ENCODE measurements around the gene C3orf18.

C3orf18 gene

GRCh38 chr3:50567386-50568167 lies at the start of gene C3orf18:
Gene C3orf18, minus strand, starts transcription at chr3:50567747. Its CDS starts 2,048 bp downstream, at chr3:50565699.
- peak; percentile 86 to 97 (median 89) for DNase-seq (ENCODE audit: low read depth in 3 of 3)

DNA sequence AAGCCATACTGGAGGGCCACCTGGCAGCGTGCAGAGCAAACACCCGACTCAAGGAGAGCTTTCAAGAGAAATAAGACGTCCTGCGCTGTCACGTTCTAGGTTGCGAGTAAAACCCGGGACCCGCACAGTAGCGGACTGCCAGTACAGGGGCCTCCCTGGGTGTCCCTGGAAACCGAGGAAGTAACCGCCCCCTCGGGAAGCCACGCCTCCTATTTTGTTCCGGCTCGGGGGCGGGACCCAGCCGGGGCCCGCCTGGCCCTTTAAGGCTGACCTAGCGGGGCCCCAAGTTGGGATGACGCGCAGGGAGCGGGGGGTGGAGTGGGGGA lies 49.2 kb upstream of the C3orf18 start:
- DNase-seq (ENCODE audit: low read depth in 3 of 3): peak; percentile 88 to 96 (median 94)

DNA sequence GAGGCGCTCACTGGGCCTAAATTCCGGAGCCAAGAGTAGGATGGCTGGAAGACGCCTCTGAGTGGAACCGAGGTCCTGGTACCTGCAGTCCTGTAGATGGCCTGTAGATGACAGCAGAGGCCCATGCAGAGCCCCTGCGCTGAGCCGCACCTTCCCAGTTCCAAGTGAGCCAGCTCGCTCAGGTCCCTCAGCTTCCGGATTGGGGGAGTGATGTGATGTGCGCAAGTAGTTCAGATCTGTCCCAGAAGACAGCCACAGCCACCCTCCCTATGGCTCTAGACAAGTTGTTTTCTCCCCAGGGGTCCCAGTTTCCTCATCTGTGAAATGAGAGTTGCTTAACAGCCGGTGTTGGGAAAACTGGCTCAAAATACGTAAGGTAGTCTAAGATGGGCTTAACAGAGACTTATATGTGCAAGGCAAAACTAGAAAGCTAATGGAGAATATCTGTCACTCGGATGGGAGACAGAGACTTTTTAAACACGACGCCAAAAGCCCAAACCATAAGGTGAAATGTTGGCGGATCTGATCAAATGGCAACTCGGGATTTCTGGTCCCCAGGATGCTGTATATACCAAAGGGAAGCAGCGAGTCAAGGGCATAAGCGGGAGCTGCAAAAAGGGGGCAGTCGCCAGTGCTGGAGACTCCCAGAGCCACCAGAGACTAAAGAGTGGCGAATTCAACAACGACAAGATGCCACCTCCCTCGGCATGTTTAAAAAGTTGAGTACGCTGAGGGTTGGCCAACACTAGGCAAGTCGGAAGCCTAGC lies 48.6 kb upstream of the C3orf18 start:
- peak; percentile 66 to 84 (median 68) for DNase-seq (ENCODE audit: low read depth in 3 of 3)

- no peak for DNase-seq (ENCODE audit: low read depth in 3 of 3)
These were observed 47.6 kb upstream of the C3orf18 start for GRCh38 chr3:50615190-50615589.

DNA sequence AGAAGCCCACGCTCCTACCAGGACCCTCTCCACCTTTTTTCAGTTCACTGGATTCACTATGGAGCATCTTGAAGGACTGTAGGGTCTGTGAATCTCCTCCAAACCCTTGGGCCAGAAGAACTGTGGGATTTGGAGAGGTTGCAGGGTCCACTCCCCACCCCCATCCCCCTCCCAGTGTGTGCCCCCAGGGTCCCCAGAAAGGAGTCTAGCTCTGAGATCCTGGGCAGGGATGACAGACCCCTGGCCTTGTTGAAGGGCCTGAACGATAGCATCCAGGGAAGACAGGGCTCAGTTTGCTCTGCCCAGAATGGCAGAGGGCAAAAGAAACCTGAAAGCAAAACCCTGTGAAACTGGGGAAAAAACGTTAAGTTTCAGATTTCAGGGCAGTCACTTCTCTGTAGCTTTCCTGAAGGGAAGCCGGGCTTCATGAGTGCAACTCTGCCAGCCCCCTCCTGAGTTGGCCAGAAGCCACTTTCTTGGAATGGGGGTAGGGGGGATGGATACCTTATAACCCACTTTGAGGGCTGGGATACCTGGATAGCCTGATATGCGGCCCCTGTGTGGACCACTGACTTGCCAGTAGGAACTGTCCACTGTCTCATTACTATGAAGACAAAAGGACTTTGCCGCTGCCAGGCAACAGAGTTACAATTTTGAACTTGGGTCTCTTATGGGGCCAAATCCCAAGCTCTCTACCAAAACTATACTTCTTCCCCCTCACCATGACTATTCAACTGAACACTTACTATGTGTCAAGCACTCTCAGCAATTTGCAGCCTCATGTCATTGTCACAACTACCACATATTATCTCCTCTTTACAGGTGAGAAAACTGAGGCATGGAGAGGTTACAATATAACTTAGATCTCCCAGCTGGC lies 45.7 kb upstream of the C3orf18 start:
- DNase-seq (ENCODE audit: low read depth in 3 of 3): no peak

- DNase-seq (ENCODE audit: low read depth in 3 of 3): no peak
These were observed 44.8 kb upstream of the C3orf18 start for GRCh38 chr3:50612234-50612882.

GRCh38 chr3:50611464-50612233 lies 44.1 kb upstream of the C3orf18 start, which contains the start of gene CISH:
Gene CISH, minus strand, starts transcription at chr3:50611774. Its CDS starts 124 bp downstream, at chr3:50611650.
- peak; percentile 97 to 99 (median 97) for DNase-seq (ENCODE audit: low read depth in 3 of 3)

- DNase-seq (ENCODE audit: low read depth in 3 of 3): no peak
These were observed 43.5 kb upstream of the C3orf18 start for GRCh38 chr3:50610992-50611463.

- DNase-seq (ENCODE audit: low read depth in 3 of 3): no peak
These were observed 42.8 kb upstream of the C3orf18 start for GRCh38 chr3:50610181-50610971.

- no peak for DNase-seq (ENCODE audit: low read depth in 3 of 3)
These were observed 42.2 kb upstream of the C3orf18 start for GRCh38 chr3:50609763-50610085.

DNA sequence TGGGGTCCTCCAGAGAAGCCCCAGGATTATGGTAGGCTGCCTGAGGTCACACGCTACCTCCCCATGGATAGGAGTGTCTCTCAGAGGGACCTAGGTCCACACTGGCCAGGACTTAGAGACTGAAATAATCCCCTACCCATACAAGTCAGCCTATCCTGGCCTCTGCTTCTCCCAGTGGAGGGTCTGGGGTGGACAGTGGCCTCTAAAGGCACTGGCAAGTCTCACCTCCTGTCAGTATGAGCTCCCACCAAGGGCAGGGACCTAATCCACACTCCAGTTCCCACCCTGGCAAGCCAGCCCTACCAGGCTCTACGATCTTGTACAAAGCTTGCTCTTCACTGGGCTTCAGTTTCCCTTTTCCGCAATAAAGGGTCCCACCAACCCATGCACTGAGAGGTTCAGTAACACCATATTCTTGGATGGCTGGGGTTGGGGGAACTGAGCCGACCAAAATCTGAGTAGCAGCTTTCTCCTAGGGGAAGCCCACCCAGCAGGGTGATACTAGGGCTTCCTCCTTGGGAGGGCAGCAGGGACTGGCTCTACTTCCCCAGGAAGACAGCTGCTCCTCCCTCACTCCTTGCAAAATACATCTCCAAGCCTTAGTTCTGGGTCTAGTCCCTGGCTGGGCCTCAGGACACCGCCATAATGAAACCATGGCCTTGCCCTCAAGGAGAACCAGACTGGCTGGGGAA lies 41.7 kb upstream of the C3orf18 start:
- DNase-seq (ENCODE audit: low read depth in 3 of 3): no peak

DNA sequence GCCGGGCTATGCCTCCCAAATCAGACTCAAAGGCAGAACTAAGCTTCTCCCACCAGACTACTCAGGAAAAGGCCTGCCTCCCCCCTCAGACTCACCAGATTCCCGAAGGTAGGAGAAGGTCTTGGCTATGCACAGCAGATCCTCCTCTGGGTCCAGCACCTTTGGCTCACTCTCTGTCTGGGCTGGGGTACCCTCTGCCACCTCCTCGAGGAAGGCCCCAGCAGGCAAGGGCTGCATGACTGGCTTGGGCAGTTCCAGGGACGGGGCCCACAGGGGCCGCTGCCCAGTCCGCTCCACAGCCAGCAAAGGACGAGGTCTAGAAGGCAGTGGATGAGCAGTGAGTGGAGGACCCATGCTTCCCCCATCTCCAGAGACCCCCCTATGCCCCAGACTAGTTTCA lies 40.7 kb upstream of the C3orf18 start:
- no peak for DNase-seq (ENCODE audit: low read depth in 3 of 3)

GRCh38 chr3:50607271-50608091 lies 39.9 kb upstream of the C3orf18 start:
- DNase-seq (ENCODE audit: low read depth in 3 of 3): no peak

- DNase-seq (ENCODE audit: low read depth in 3 of 3): no peak
These were observed 39.0 kb upstream of the C3orf18 start for GRCh38 chr3:50606596-50606995.

GRCh38 chr3:50605901-50606326 lies 38.4 kb upstream of the C3orf18 start:
- DNase-seq (ENCODE audit: low read depth in 3 of 3): no peak

- no peak for DNase-seq (ENCODE audit: low read depth in 3 of 3)
These were observed 37.4 kb upstream of the C3orf18 start for GRCh38 chr3:50604628-50605588.

- DNase-seq (ENCODE audit: low read depth in 3 of 3): no peak
These were observed 36.6 kb upstream of the C3orf18 start for GRCh38 chr3:50604110-50604621.
